ENCODE measurements around the gene RBM38. TPM values are rescaled to one million over a fixed set of nuclear protein-coding genes. Genes with fewer than 3 reads are reported as not detected.
A peak's percentile ranks its signal among the peaks of the same experiment; 100 is the strongest.

Gene RBM38
- total and polyA plus RNA-seq, 9 of the 15 experiments (the other 6 are each of a cell fraction or from before 2014, with no cell fraction given): 0.28 to 82.4 (median 33.2) TPM

DNA sequence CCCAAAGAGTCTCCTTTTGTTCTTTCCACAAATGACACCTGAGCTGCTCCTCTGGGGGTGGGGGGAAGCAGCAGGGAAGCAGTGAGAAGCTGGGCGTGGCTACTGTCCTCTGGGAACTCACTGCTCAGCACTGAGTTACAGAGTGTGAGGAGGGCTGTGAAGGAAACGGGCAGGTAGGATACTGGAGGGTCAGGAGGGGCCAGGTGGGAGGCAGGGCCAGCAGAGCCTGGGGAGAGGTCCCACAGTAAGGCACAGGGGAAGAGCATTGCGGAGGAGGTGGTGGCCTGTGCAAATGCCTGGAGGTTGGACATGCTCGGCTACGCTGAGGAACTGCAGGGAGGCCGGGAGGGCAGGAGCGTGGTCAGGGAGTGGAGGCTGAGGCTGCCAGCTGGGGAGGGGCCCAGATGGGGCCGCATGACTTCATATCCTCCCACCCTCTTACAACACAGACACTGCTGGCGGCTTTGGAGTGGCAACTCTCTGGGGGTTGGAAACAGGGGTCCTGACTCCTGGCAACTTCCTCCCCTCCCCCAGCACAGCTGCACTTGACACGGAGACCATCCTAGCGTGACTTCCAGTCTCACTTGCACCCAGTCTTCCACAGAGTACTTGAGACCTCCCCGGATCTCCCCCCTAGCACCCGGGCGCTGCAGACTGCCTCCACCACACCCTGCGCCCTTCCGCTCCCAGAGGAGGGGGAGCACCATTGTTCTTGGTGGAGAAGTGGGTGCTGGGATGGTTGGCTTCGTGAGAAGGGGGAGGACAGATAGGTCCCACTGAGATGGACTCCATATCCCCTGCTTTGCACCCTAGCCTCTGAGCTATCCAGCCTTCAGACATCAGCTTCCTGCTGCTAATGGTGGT lies 34.2 kb downstream of the RBM38 start:
- peak in 1 of 2 experiments; percentile 28; a peak in 1 of 4 replicates for TF ChIP-seq MAZ (CRISPR knock-in tag; conservative IDR thresholded peaks at IDR 0.05 in 1 of 2, IDR thresholded peaks at IDR 0.05 in 1 of 2)
- TF ChIP-seq KLF13 (tag; IDR thresholded peaks at IDR 0.05; ENCODE audit: borderline replicate concordance, low read depth): no peak
- peak; percentile 7; the same call in 1 of the 2 replicates for TF ChIP-seq PHF8 (IDR thresholded peaks at IDR 0.05; ENCODE audit: borderline replicate concordance, low read length)
- TF ChIP-seq DPF2 (IDR thresholded peaks at IDR 0.05): 0 out of 2 replicates have a peak, but pooled peaks have one; percentile 9
- no peak overlapping the region for H3K27ac ChIP-seq (ENCODE audit: extremely low read depth, low read depth, low read length)
- no peak overlapping the region for H3K4me3 ChIP-seq
- H3K4me1 ChIP-seq (replicated peaks in 1 of 2; ENCODE audit: control insufficient read depth in 2 of 2, insufficient read depth in 2 of 2, low read length in 2 of 2): peaks cover 17 to 37% of the 10 kb centered on the region in 2 experiments; a peak in 4 of 5 replicates
- no TSS peak for BruUV-seq (replicated peaks)
- H3K9ac ChIP-seq (ENCODE audit: insufficient read depth in 1 of 2, low read depth in 2 of 2, low read length in 2 of 2): peak overlapping the region in 1 of 2 experiments; percentile 65; a peak in 2 of 4 replicates
- H3K4me2 ChIP-seq (ENCODE audit: insufficient read depth, low read length): peak overlapping the region; percentile 48; the same call in 1 of the 2 replicates
- H3K36me3 ChIP-seq (ENCODE audit: control insufficient read depth, insufficient read depth, low read length): no peaks in the 10 kb centered on the region
- H2AFZ ChIP-seq (ENCODE audit: low read depth, low read length): peak overlapping the region; percentile 89
- DNase-seq (ENCODE audit: extremely low read depth in 1 of 4, low spot score in 3 of 4) (peak; percentile 47 to 68 (median 58)), ATAC-seq (peak; percentile 63), FAIRE-seq (peak; percentile 70)
- ChIA-PET POLR2A (interaction anchor here (0.7 to 1.3 kb wide), 3 partner anchors 13 to 33 kb away, joined by 3 to 6 read pairs (median 4); no protein-coding TSS in a partner anchor), CTCF (ENCODE audit: low intra/inter-chr PET ratio) (no interaction called here)
- no peaks in the 10 kb centered on the region for H3K79me2 ChIP-seq (ENCODE audit: control insufficient read depth, insufficient read depth, low read length)
- in situ Hi-C loops (cut with MboI) (no loop called here), intact Hi-C loops (cut with micrococcal nuclease) (no loop called here)
- H3K9me3 ChIP-seq (replicated peaks; ENCODE audit: control insufficient read depth, insufficient read depth, low read depth, low read length): no peaks in the 10 kb centered on the region
- H3K27me3 ChIP-seq (ENCODE audit: control insufficient read depth in 2 of 2, insufficient read depth in 2 of 2, low read length in 2 of 2): no peaks in the 10 kb centered on the region
- no peaks in the 10 kb centered on the region for H3K9me1 ChIP-seq (ENCODE audit: control insufficient read depth, insufficient read depth, low read length)
- no peaks in the 10 kb centered on the region for H4K20me1 ChIP-seq (replicated peaks; ENCODE audit: control insufficient read depth, insufficient read depth, low read length)
- 39% methylated on average over 16 of the region's 17 CpGs for WGBS (ENCODE audit: insufficient coverage, low coverage, missing lambda C conversion rate)
